A673 (cell line): ENCODE data around the gene GMFB. TPM values are rescaled to one million over a fixed set of nuclear protein-coding genes. Genes with fewer than 3 reads are reported as not detected.

Experiments
- BruUV-seq: library from RNA; stranded (reverse); fragments of 400-500 nt; replicated peaks from 2 replicates; lab custom pipeline; 2021; lab: Mats Ljungman, UMichigan
- CTCF ChIA-PET: fragments of 300-600 bp; sonication (Branson Sonifier 250); formaldehyde crosslinking; loops from one replicate; lab custom pipeline; 2022; ENCODE audit warnings: antibody characterized with exemption; lab: Charles Lee
- POLR2A ChIA-PET: fragments of 300-600 bp; sonication (Branson Sonifier 250); formaldehyde crosslinking; loops from one replicate; lab custom pipeline; 2022; ENCODE audit warnings: antibody characterized with exemption; ENCODE audit not compliant: low non-redundant PET; lab: Charles Lee
- DNase-seq: peaks from one replicate; pipeline ENCODE4 v3.0.0-alpha.2; 2015; ENCODE audit warnings: low spot score
- H3K27ac ChIP-seq: fragments of 200-600 bp; sonication (generic); 2 replicates; pipeline ENCODE4 v1.5.1; 2016; ENCODE audit warnings: mixed run types, low read depth, mild to moderate bottlenecking, mixed read lengths, antibody characterized with exemption, low read length; ENCODE audit not compliant: poor library complexity, severe bottlenecking
- H3K27me3 ChIP-seq: fragments of 200-600 bp; sonication (generic); replicated peaks from 2 replicates; pipeline ENCODE4 v1.6.1; 2017; ENCODE audit warnings: mixed run types, low read depth, mild to moderate bottlenecking, mixed read lengths, antibody characterized with exemption, low read length; ENCODE audit not compliant: insufficient read depth, poor library complexity
- H3K36me3 ChIP-seq: fragments of 200-600 bp; sonication (generic); 2 replicates; pipeline ENCODE4 v1.6.1; 2016; ENCODE audit warnings: mixed run types, mild to moderate bottlenecking, mixed read lengths, antibody characterized with exemption, low read length; ENCODE audit not compliant: insufficient read depth, poor library complexity, severe bottlenecking
- H3K4me1 ChIP-seq: fragments of 200-600 bp; sonication (generic); 2 replicates; pipeline ENCODE4 v1.6.1; 2017; ENCODE audit warnings: mixed run types, mild to moderate bottlenecking, mixed read lengths, antibody characterized with exemption, low read length; ENCODE audit not compliant: insufficient read depth, poor library complexity, severe bottlenecking
- H3K4me3 ChIP-seq: fragments of 200-600 bp; sonication (generic); 2 replicates; pipeline ENCODE4 v1.5.1; 2016; ENCODE audit warnings: low read depth, mixed run types, mild to moderate bottlenecking, mixed read lengths, low read length; ENCODE audit not compliant: poor library complexity, severe bottlenecking
- H3K9me3 ChIP-seq: fragments of 200-600 bp; sonication (generic); 2 replicates; pipeline ENCODE4 v1.6.1; 2016; ENCODE audit warnings: mixed run types, low read depth, mild to moderate bottlenecking, mixed read lengths, antibody characterized with exemption, low read length; ENCODE audit not compliant: poor library complexity, severe bottlenecking
- CTCF ChIP-seq: fragments of 300-800, 200-600 bp; sonication (generic); conservative IDR thresholded peaks from 2 replicates; pipeline ENCODE4 v1.5.1; 2017; ENCODE audit warnings: low read depth, mild to moderate bottlenecking, antibody characterized with exemption, low read length, moderate library complexity, mixed read lengths
- EZH2 ChIP-seq: fragments of 200-600 bp; sonication (generic); IDR thresholded peaks from 2 replicates; pipeline ENCODE4 v1.6.1; 2017; ENCODE audit warnings: borderline replicate concordance, low read depth, mild to moderate bottlenecking, mixed read lengths, antibody characterized with exemption, low read length; ENCODE audit not compliant: poor library complexity, severe bottlenecking
- intact Hi-C: fragments of 100-400 bp; cut with micrococcal nuclease; formaldehyde crosslinking; loops from one replicate; pipeline ENCODE4 v1.10.0; 2022; ENCODE audit not compliant: unreplicated experiment
- total RNA-seq: library from RNA; stranded (reverse); gene quantifications from 2 replicates; pipeline ENCODE4 v1.2.3, GENCODE V29; 2021

GMFB gene
- total RNA-seq, 1 experiment from 2014 or later = 76.8 TPM

GRCh38 chr14:54535646-54536045, 46.9 kb upstream of the GMFB start:
- peak; percentile 25 for DNase-seq
- H3K27me3 ChIP-seq = no peaks in the 10 kb centered on the region
- peaks cover 7% of the 10 kb centered on the region for H3K4me1 ChIP-seq
- no TSS peak for BruUV-seq
- ChIA-PET CTCF (interaction anchor here (0.6 kb wide), 1 partner anchor 388 kb away, joined by 4 read pairs; no protein-coding TSS in a partner anchor), POLR2A (no interaction called here)
- no peak overlapping the region for H3K27ac ChIP-seq
- H3K36me3 ChIP-seq = no peaks in the 10 kb centered on the region
- H3K4me3 ChIP-seq = no peak overlapping the region
- no peak for TF ChIP-seq EZH2
- intact Hi-C loops = no loop called here
- no peaks in the 10 kb centered on the region for H3K9me3 ChIP-seq

- intact Hi-C loops = no loop called here
- ChIA-PET CTCF (interaction anchor here (0.6 kb wide), 2 partner anchors 356 to 388 kb away, joined by 3 to 4 read pairs; no protein-coding TSS in a partner anchor), POLR2A (no interaction called here)
These were observed 46.3 kb upstream of the GMFB start for GRCh38 chr14:54535126-54535525.

GRCh38 chr14:54533100-54533499, 44.3 kb upstream of the GMFB start:
- Histone ChIP-seq H3K27me3 (no peaks in the 10 kb centered on the region), H3K4me1 (peaks cover 7% of the 10 kb centered on the region), H3K4me3 (no peak overlapping the region), H3K36me3 (no peaks in the 10 kb centered on the region), H3K27ac (no peak overlapping the region), H3K9me3 (no peaks in the 10 kb centered on the region)
- TF ChIP-seq EZH2 = no peak
- no peak for TF ChIP-seq CTCF
- intact Hi-C loops = no loop called here
- ChIA-PET CTCF (no interaction called here), POLR2A (no interaction called here)
- BruUV-seq = no TSS peak
- DNase-seq = no peak

More at GRCh38 chr14:54535126-54535525, 46.3 kb upstream of the GMFB start:
- no peaks in the 10 kb centered on the region for H3K27me3 ChIP-seq
- no peak for TF ChIP-seq EZH2
- no peak for TF ChIP-seq CTCF
- no peak overlapping the region for H3K27ac ChIP-seq
- H3K9me3 ChIP-seq = no peaks in the 10 kb centered on the region
- H3K4me1 ChIP-seq = peaks cover 7% of the 10 kb centered on the region
- no TSS peak for BruUV-seq
- DNase-seq = no peak
- H3K4me3 ChIP-seq = no peak overlapping the region
- H3K36me3 ChIP-seq = no peaks in the 10 kb centered on the region
